Astrocyte of the cerebellum (primary cell): ENCODE data around the gene SMCO4.

ENCODE experiments used
- DNase-seq: peaks from one replicate; pipeline ENCODE4 v3.0.0-alpha.2; 2011; ENCODE audit warnings: low read depth
- H3K4me3 ChIP-seq: 2 replicates; pipeline ENCODE4 v1.5.1; 2011; ENCODE audit warnings: mild to moderate bottlenecking, low read depth, low read length, moderate library complexity
- in situ Hi-C: cut with HindIII; loops from 2 replicates; pipeline ENCODE4 v1.10.0; 2017; ENCODE audit warnings: low sequenced_read_pairs
- TF ChIP-seq, protein P1 (sequence below): IDR thresholded peaks from 2 replicates; pipeline ENCODE4 v1.5.1; 2012; ENCODE audit warnings: low read length, low read depth, moderate library complexity, mild to moderate bottlenecking; ENCODE audit errors: missing control alignments

Gene SMCO4

GRCh38 chr11:93484716-93485115 is 58.5 kb downstream of the SMCO4 start:
- DNase-seq, result peak; percentile 33
- in situ Hi-C loops, result no loop called here
- TF ChIP-seq, protein P1, sequence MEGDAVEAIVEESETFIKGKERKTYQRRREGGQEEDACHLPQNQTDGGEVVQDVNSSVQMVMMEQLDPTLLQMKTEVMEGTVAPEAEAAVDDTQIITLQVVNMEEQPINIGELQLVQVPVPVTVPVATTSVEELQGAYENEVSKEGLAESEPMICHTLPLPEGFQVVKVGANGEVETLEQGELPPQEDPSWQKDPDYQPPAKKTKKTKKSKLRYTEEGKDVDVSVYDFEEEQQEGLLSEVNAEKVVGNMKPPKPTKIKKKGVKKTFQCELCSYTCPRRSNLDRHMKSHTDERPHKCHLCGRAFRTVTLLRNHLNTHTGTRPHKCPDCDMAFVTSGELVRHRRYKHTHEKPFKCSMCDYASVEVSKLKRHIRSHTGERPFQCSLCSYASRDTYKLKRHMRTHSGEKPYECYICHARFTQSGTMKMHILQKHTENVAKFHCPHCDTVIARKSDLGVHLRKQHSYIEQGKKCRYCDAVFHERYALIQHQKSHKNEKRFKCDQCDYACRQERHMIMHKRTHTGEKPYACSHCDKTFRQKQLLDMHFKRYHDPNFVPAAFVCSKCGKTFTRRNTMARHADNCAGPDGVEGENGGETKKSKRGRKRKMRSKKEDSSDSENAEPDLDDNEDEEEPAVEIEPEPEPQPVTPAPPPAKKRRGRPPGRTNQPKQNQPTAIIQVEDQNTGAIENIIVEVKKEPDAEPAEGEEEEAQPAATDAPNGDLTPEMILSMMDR, result no peak
- H3K4me3 ChIP-seq, result no peak overlapping the region

DNA sequence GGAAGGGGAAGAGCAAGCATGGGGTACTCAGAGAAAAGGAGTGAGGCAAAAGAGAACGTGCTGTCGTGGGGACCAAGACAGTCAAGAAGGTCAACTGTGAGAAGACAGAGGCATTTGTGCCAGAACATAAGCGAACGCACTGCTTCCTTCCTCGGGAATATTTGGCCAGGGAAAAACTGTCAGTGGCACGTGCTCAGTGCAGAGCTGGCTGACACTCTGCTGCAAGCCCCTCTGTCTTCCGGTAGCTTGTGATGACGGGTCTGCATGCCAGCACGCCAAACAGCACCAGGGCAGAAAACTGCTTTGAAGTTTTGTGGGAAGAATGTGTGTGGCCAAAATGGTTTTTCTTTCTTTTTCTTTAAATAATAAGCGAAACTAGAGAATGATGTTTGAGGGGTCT is 60.6 kb downstream of the SMCO4 start:
- TF ChIP-seq, protein P1, result no peak
- no peak overlapping the region for H3K4me3 ChIP-seq
- in situ Hi-C loops, result no loop called here
- no peak for DNase-seq

GRCh38 chr11:93481696-93482095 is 61.5 kb downstream of the SMCO4 start:
- TF ChIP-seq, protein P1, result no peak
- in situ Hi-C loops, result no loop called here

DNA sequence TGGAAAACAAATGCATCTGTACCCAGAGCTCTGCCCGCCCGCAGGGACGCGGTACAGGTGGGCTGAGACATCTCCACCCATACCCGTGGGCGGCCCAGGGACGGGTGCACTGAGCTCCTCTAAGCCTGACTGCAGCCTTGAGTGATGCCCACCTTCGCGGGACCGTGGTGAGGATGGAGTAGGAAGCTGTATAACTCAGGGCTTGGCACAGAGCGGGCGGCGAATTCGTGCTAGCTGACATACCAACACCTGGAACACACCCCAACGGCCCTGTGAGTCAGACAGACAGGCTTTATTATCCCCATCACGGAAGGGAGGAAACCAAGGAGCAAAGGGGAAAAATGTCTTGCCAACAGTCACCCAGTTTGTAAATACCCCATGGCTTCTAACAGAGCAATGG is 61.9 kb downstream of the SMCO4 start:
- in situ Hi-C loops, result no loop called here
- no peak for DNase-seq
- TF ChIP-seq, protein P1, result no peak
- no peak overlapping the region for H3K4me3 ChIP-seq

More at GRCh38 chr11:93481696-93482095, 61.5 kb downstream of the SMCO4 start:
- no peak overlapping the region for H3K4me3 ChIP-seq
- no peak for DNase-seq

GRCh38 chr11:93480756-93481155 is 62.4 kb downstream of the SMCO4 start:
- TF ChIP-seq, protein P1, result no peak
- DNase-seq, result no peak
- in situ Hi-C loops, result no loop called here
- H3K4me3 ChIP-seq, result no peak overlapping the region

- H3K4me3 ChIP-seq, result no peak overlapping the region
- TF ChIP-seq, protein P1, result no peak
- no peak for DNase-seq
- in situ Hi-C loops, result no loop called here
These were observed 62.9 kb downstream of the SMCO4 start for GRCh38 chr11:93480256-93480655.

DNA sequence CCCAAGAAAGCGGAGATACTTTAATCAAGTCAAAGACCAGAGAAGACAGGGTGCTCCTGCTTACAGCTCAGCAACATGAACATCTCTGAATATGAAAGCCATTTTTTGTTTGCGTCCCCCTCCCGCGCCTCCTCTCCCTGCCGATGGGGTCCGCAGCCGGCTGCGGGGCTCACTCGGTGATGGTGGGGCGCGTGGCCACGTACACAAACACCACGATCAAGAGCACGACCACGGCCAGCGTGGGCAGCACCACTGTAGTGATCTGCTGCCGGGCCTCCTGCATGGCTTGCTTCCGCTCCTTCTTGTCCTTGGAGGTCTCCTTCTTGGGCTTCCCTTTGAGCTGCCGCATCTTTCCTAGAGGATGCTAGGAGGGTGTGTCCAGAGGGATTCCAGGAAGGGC is 64.3 kb downstream of the SMCO4 start:
- in situ Hi-C loops, result no loop called here
- TF ChIP-seq, protein P1, result no peak
- DNase-seq, result no peak
- H3K4me3 ChIP-seq, result no peak overlapping the region
